22Rv1 (cell line): ENCODE measurements around the gene PNPLA5.

Experiments used
- H3K27ac ChIP-seq: fragments of 450-650 bp; 2 replicates; pipeline ENCODE4 v1.5.1; 2017
- ZFX ChIP-seq: fragments of 450-650 bp; IDR thresholded peaks from 2 replicates; pipeline ENCODE4 v1.6.1; 2017; ENCODE audit warnings: antibody characterized with exemption, borderline replicate concordance
- TF ChIP-seq, protein P1 (sequence below): fragments of 450-650 bp; IDR thresholded peaks from 2 replicates; pipeline ENCODE4 v1.5.1; 2017; ENCODE audit warnings: mild to moderate bottlenecking

Gene PNPLA5

DNA sequence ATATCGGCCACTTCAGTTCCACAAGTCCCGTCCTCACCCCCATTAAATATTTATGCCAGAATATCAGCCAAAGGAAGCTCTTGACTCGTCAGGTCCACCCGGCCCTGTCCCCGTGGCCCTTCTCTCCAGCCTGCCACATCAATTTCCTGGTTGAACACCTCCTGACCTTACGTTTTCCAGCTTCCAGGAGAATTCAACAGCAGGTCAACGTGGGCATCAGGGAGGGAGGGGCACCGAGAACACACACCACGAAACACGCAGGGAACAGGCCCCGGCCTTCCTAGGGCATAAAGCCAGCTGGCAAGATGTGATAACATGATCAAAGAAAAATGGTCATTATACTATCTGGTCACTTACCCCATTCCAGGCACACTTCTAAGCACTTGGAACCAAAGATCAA lies 44.8 kb downstream of the PNPLA5 start:
- H3K27ac ChIP-seq: no peak overlapping the region
- TF ChIP-seq, protein P1, sequence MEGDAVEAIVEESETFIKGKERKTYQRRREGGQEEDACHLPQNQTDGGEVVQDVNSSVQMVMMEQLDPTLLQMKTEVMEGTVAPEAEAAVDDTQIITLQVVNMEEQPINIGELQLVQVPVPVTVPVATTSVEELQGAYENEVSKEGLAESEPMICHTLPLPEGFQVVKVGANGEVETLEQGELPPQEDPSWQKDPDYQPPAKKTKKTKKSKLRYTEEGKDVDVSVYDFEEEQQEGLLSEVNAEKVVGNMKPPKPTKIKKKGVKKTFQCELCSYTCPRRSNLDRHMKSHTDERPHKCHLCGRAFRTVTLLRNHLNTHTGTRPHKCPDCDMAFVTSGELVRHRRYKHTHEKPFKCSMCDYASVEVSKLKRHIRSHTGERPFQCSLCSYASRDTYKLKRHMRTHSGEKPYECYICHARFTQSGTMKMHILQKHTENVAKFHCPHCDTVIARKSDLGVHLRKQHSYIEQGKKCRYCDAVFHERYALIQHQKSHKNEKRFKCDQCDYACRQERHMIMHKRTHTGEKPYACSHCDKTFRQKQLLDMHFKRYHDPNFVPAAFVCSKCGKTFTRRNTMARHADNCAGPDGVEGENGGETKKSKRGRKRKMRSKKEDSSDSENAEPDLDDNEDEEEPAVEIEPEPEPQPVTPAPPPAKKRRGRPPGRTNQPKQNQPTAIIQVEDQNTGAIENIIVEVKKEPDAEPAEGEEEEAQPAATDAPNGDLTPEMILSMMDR: no peak

GRCh38 chr22:43845981-43846380 lies 45.8 kb downstream of the PNPLA5 start:
- no peak for TF ChIP-seq ZFX
- TF ChIP-seq, protein P1: no peak
- H3K27ac ChIP-seq: no peak overlapping the region

DNA sequence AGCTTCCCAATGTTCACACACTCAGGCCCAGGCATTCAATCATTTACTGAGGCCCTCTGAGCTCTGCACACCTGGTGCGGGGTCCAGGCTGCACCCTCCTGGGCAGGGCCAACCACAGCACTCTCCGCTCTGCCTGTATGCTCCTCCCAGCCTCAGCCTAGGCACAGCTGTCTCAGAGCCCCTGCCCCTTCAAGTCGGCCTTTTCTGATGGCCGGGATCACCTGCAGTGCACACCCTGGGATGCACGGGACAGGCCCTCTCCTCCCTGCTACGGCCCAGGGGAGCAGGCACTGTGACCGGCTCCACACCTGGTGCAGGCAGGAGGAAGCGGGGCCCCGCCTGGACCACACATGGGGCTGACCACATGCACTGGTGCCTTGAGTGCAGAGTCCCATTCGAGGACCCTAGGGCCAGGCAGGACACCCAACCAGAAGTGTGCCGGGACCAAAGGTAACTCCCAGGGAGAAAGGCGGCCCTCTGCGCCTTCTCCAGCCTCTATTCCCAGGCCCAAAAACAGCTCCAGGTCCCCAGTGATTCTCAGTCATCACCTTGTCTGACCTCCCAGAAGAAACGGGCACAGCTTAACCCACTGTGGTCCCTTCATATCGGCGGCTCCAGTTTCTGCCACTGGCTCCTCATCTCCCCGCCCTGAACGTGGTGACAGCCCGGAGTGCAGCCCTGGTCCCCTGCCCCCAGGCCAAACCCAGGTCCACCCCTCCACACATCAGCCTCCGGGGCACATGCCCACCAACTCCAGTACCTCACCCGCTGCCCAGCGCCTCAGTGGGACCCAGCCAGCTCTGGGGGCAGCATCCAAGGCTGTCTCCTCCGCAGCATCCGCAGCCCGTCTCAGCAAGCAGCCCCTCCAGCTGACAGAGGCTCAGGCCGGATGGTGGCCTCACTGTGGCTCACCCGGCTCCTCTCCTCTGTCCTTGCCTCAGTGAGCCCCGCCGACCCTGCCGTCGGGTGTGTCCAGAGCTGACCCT lies 47.0 kb downstream of the PNPLA5 start:
- TF ChIP-seq, protein P1: no peak
- TF ChIP-seq ZFX: no peak
- H3K27ac ChIP-seq: no peak overlapping the region

GRCh38 chr22:43843783-43844530 lies 47.9 kb downstream of the PNPLA5 start:
- no peak for TF ChIP-seq ZFX
- TF ChIP-seq, protein P1: no peak
- H3K27ac ChIP-seq: no peak overlapping the region

- H3K27ac ChIP-seq: no peak overlapping the region
- TF ChIP-seq, protein P1: no peak
- no peak for TF ChIP-seq ZFX
Observed at GRCh38 chr22:43841742-43842141, 50.1 kb downstream of the PNPLA5 start.

DNA sequence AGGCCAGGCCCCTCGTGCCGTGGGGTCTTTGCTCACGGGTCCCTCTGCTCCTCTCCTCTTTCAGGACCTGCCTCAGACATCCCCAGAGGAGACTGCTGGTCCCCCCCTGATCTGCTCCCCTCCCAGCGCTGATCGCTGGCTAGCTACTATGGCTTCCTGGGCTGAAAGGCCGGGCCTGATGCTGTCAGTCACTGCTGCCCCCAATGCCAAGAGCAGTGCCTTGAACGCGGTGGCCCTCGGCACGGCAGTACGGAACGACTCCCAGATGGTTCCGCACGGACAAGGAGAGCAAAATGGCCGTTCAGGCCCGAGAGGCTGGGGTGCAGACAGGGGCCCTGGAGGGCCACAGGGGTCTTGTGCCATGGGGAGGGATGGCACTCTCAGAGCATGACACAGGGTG lies 51.0 kb downstream of the PNPLA5 start:
- TF ChIP-seq ZFX: no peak
- TF ChIP-seq, protein P1: no peak
- no peak overlapping the region for H3K27ac ChIP-seq

- no peak for TF ChIP-seq ZFX
- TF ChIP-seq, protein P1: no peak
- H3K27ac ChIP-seq: no peak overlapping the region
Observed at GRCh38 chr22:43840431-43840830, 51.4 kb downstream of the PNPLA5 start.
